GM12865 (cell line): Measurements from ENCODE around the gene DOK7.

Source experiments
- DNase-seq: peaks from one replicate; pipeline ENCODE4 v3.0.0; 2010; ENCODE audit warnings: low read depth
- H3K4me3 ChIP-seq: 2 replicates; pipeline ENCODE4 v1.5.1; 2011; ENCODE audit warnings: mild to moderate bottlenecking, low read depth, low read length, control low read depth
- CTCF ChIP-seq: IDR thresholded peaks from 2 replicates; pipeline ENCODE4 v1.5.1; 2011; ENCODE audit warnings: low read length, control low read depth, low read depth, inconsistent platforms; ENCODE audit not compliant: insufficient read depth; ENCODE audit errors: missing control alignments

DOK7 gene

GRCh38 chr4:3497523-3498389 lies 34.6 kb downstream of the DOK7 start:
- H3K4me3 ChIP-seq = no peak overlapping the region
- no peak for TF ChIP-seq CTCF
- no peak for DNase-seq

GRCh38 chr4:3498407-3498806 lies 35.3 kb downstream of the DOK7 start:
- no peak overlapping the region for H3K4me3 ChIP-seq
- no peak for DNase-seq
- TF ChIP-seq CTCF = no peak

GRCh38 chr4:3498901-3499510 lies 35.9 kb downstream of the DOK7 start:
- no peak for DNase-seq
- no peak overlapping the region for H3K4me3 ChIP-seq
- no peak for TF ChIP-seq CTCF

GRCh38 chr4:3499710-3500109 lies 36.6 kb downstream of the DOK7 start:
- H3K4me3 ChIP-seq = no peak overlapping the region
- no peak for TF ChIP-seq CTCF
- DNase-seq = no peak

GRCh38 chr4:3500111-3500510 lies 37.0 kb downstream of the DOK7 start:
- no peak overlapping the region for H3K4me3 ChIP-seq
- TF ChIP-seq CTCF = no peak
- DNase-seq = no peak

- DNase-seq = no peak
These were observed 37.6 kb downstream of the DOK7 start for GRCh38 chr4:3500634-3501101.

More at GRCh38 chr4:3500634-3501101, 37.6 kb downstream of the DOK7 start:
- no peak for TF ChIP-seq CTCF
- H3K4me3 ChIP-seq = no peak overlapping the region
